SU-DHL-6 (cell line): Measurements from ENCODE around the gene PIK3R1.
A peak's percentile ranks its signal among the peaks of the same experiment; 100 is the strongest.

Experiments used
- H2AFZ ChIP-seq: fragments of 200-600 bp; sonication (generic); 2 replicates; pipeline ENCODE4 v1.6.1; 2014; ENCODE audit warnings: low read depth, mild to moderate bottlenecking, moderate library complexity, mixed read lengths, antibody characterized with exemption, low read length; ENCODE audit not compliant: severe bottlenecking
- H3F3A ChIP-seq: fragments of 200-600 bp; shearing (Covaris generic); 2 replicates; pipeline ENCODE4 v1.6.0; 2016; ENCODE audit warnings: antibody characterized with exemption, mild to moderate bottlenecking; ENCODE audit not compliant: insufficient read depth
- H3K27ac ChIP-seq: fragments of 200-600 bp; sonication (generic); 2 replicates; pipeline ENCODE4 v1.5.1; 2016; ENCODE audit warnings: low read depth, mild to moderate bottlenecking, low read length, moderate library complexity, mixed read lengths
- H3K27me3 ChIP-seq: fragments of 200-600 bp; sonication (generic), shearing (Covaris generic); 2 replicates; pipeline ENCODE4 v1.6.0; 2014; ENCODE audit warnings: mild to moderate bottlenecking, low read length
- H3K36me3 ChIP-seq: fragments of 200-600 bp; sonication (generic); 2 replicates; pipeline ENCODE4 v1.6.1; 2014; ENCODE audit warnings: mild to moderate bottlenecking, low read length, mixed read lengths
- H3K4me2 ChIP-seq: fragments of 300-600, 200-600 bp; shearing (Covaris generic), sonication (generic); 2 replicates; pipeline ENCODE4 v1.6.0; 2014; ENCODE audit warnings: low read length, low read depth, mild to moderate bottlenecking; ENCODE audit not compliant: poor library complexity, severe bottlenecking
- H3K4me3 ChIP-seq: fragments of 200-600 bp; sonication (generic); 2 replicates; pipeline ENCODE4 v1.5.1; 2014; ENCODE audit warnings: antibody characterized with exemption, low read length, mild to moderate bottlenecking, mixed read lengths; ENCODE audit not compliant: insufficient read depth, poor library complexity, severe bottlenecking
- H3K79me2 ChIP-seq: fragments of 200-600 bp; sonication (generic); 2 replicates; pipeline ENCODE4 v1.6.1; 2014; ENCODE audit warnings: mild to moderate bottlenecking, low read length, moderate library complexity; ENCODE audit not compliant: insufficient read depth
- H3K9ac ChIP-seq: fragments of 200-600 bp; sonication (generic); 2 replicates; pipeline ENCODE4 v1.7.0; 2014; ENCODE audit warnings: mild to moderate bottlenecking, low read length
- H3K9me2 ChIP-seq: fragments of 200-600 bp; sonication (generic); replicated peaks from 2 replicates; pipeline ENCODE4 v1.6.1; 2014; ENCODE audit warnings: low read length; ENCODE audit not compliant: insufficient read depth
- H3K9me3 ChIP-seq: fragments of 200-600 bp; sonication (generic); 2 replicates; pipeline ENCODE4 v1.6.1; 2014; ENCODE audit warnings: low read length, mixed read lengths; ENCODE audit not compliant: insufficient read depth
- H4K20me1 ChIP-seq: fragments of 200-600 bp; sonication (generic); 2 replicates; pipeline ENCODE4 v1.6.1; 2014; ENCODE audit warnings: low read depth, mild to moderate bottlenecking, antibody characterized with exemption, low read length, moderate library complexity, mixed read lengths
- CTCF ChIP-seq: fragments of 200-600 bp; sonication (generic); IDR thresholded peaks from one replicate; pipeline ENCODE4 v1.5.1; 2017; ENCODE audit warnings: antibody characterized with exemption, mild to moderate bottlenecking, low read length, moderate library complexity; ENCODE audit not compliant: insufficient read depth, poor library complexity, severe bottlenecking
- EZH2phosphoT487 ChIP-seq: fragments of 200-600 bp; sonication (generic), shearing (Covaris generic); conservative IDR thresholded peaks from 2 replicates; pipeline ENCODE4 v1.6.1; 2018; ENCODE audit warnings: mild to moderate bottlenecking, antibody characterized with exemption, low read length, moderate library complexity, mixed read lengths

The PIK3R1 gene

DNA sequence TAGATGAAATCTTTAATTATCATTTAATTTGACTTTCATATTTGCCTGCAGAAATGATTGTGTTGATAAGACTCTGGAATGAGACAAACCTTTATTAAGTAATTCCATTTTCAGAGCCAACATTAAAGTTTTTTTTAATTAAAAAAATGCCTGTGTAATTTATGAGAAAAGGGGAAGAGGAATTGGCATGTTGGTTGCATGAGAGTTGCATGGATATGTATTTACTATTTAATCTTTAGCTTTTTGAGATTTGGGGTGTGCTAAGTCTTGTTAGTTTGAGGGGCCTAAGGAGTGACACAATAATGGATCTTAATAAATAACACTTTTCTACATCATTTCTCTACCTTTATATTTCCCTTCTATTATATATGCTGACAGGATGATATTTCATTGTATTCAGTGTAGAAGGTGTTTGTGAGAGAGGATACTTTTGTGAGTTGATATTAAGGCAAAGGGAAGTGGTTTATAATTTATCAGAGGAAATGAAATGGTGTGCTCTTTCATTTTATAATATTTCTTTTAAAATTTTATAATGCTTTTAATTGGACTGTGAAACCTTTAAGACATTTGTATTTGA, 54.9 kb downstream of the PIK3R1 start:
- H3K9me2 ChIP-seq: no peaks in the 10 kb centered on the region
- peaks cover 8% of the 10 kb centered on the region; the same call in 1 of the 2 replicates for H4K20me1 ChIP-seq
- H2AFZ ChIP-seq: no peak overlapping the region
- no peak overlapping the region for H3K27ac ChIP-seq
- H3K9me3 ChIP-seq: no peaks in the 10 kb centered on the region
- H3K4me3 ChIP-seq: no peak overlapping the region
- H3K4me2 ChIP-seq: no peak overlapping the region
- no peak overlapping the region for H3K9ac ChIP-seq
- peaks cover 53% of the 10 kb centered on the region for H3K79me2 ChIP-seq
- peaks cover 3% of the 10 kb centered on the region; the same call in 1 of the 2 replicates for H3K36me3 ChIP-seq
- no peak for TF ChIP-seq CTCF
- no peak for TF ChIP-seq EZH2phosphoT487
- H3F3A ChIP-seq: peaks cover 6% of the 10 kb centered on the region; the same call in 1 of the 2 replicates
- H3K27me3 ChIP-seq: no peaks in the 10 kb centered on the region

DNA sequence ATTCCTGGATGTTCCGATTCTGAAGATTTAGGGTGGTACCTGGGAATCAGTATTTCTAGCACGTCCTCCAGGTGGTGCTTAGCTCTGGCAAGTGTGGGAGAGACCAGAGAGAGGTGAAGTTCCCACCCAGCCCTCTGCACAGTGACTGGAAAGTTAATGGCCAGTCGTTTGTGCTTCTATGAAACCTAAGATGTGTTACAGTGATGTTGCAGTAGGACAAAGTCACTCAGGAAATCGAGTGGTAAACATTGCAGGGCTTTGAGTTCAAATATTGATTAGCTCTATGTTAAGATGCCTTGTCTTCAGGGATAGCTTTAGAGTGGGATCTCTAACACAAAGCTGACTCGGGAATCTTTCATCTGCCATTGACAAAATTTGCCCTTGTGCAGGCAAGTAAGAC, 55.6 kb downstream of the PIK3R1 start:
- no peaks in the 10 kb centered on the region for H3K9me3 ChIP-seq
- TF ChIP-seq EZH2phosphoT487: no peak
- TF ChIP-seq CTCF: no peak
- no peak overlapping the region for H3K4me2 ChIP-seq
- no peak overlapping the region for H3K27ac ChIP-seq
- no peak overlapping the region for H3K9ac ChIP-seq
- H3K27me3 ChIP-seq: no peaks in the 10 kb centered on the region
- peaks cover 46% of the 10 kb centered on the region for H3K79me2 ChIP-seq
- peaks cover 3% of the 10 kb centered on the region; the same call in 1 of the 2 replicates for H3K36me3 ChIP-seq
- H3K4me3 ChIP-seq: no peak overlapping the region
- H2AFZ ChIP-seq: no peak overlapping the region
- no peaks in the 10 kb centered on the region for H3K9me2 ChIP-seq
- H4K20me1 ChIP-seq: peaks cover 8% of the 10 kb centered on the region; the same call in 1 of the 2 replicates
- H3F3A ChIP-seq: peaks cover 6% of the 10 kb centered on the region; the same call in 1 of the 2 replicates

DNA sequence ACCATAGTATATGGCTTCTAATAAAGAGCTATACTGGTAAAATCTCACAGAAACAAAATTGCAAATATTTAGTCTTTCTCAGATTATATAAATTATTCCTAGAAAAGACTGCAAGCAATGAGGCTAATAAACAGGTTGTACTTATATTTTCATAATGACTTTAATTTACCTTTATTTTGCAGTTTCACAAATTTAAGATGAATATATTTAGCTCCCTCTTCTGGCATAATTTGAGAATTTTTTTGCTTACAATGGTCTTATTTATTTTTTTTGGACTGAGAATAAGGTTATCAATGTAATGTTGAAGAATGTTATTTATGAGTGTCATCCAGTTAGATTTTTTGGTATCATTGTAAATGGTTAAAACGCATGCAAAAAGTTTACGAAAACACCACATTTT, 56.7 kb downstream of the PIK3R1 start:
- TF ChIP-seq CTCF (peak; percentile 11), EZH2phosphoT487 (no peak)
- no peak overlapping the region for H3K9ac ChIP-seq
- H3K36me3 ChIP-seq: peaks cover 3% of the 10 kb centered on the region; the same call in 1 of the 2 replicates
- peaks cover 8% of the 10 kb centered on the region; the same call in 1 of the 2 replicates for H4K20me1 ChIP-seq
- no peak overlapping the region for H3K4me3 ChIP-seq
- H3K27ac ChIP-seq: no peak overlapping the region
- peaks cover 6% of the 10 kb centered on the region; the same call in 1 of the 2 replicates for H3F3A ChIP-seq
- peaks cover 39% of the 10 kb centered on the region for H3K79me2 ChIP-seq
- no peaks in the 10 kb centered on the region for H3K9me3 ChIP-seq
- H2AFZ ChIP-seq: no peak overlapping the region
- no peak overlapping the region for H3K4me2 ChIP-seq
- H3K27me3 ChIP-seq: no peaks in the 10 kb centered on the region
- no peaks in the 10 kb centered on the region for H3K9me2 ChIP-seq
